OCI-LY3 (cell line): ENCODE results near the gene RAD21L1.

ENCODE experiments used
- H2AFZ ChIP-seq: fragments of 200-600, 300-600 bp; shearing (Covaris generic); 2 replicates; pipeline ENCODE4 v1.6.0; 2014; ENCODE audit warnings: antibody characterized with exemption, low read depth, low read length
- H3K27ac ChIP-seq: fragments of 200-600, 300-600 bp; sonication (generic); 2 replicates; pipeline ENCODE4 v1.5.1; 2014; ENCODE audit warnings: mild to moderate bottlenecking, low read length, moderate library complexity, mixed read lengths
- H3K27me3 ChIP-seq: fragments of 200-600, 300-600 bp; sonication (generic); 2 replicates; pipeline ENCODE4 v1.6.1; 2014; ENCODE audit warnings: low read depth, low read length, mixed read lengths
- H3K36me3 ChIP-seq: fragments of 200-600, 300-600 bp; sonication (generic); replicated peaks from 2 replicates; pipeline ENCODE3; 2014; ENCODE audit warnings: low read depth, low read length, mixed read lengths
- H3K4me1 ChIP-seq: fragments of 300-600, 200-600 bp; sonication (generic); 2 replicates; pipeline ENCODE4 v1.6.1; 2014; ENCODE audit warnings: low read length, mixed read lengths
- H3K4me2 ChIP-seq: fragments of 200-600, 300-600 bp; sonication (generic); 2 replicates; pipeline ENCODE4 v1.6.1; 2014; ENCODE audit warnings: low read length, mixed read lengths
- H3K4me3 ChIP-seq: fragments of 300-600, 200-600 bp; sonication (generic); 2 replicates; pipeline ENCODE4 v1.5.1; 2014; ENCODE audit warnings: antibody characterized with exemption, mild to moderate bottlenecking, low read length, moderate library complexity
- H3K79me2 ChIP-seq: fragments of 300-600, 200-600 bp; shearing (Covaris generic); 2 replicates; pipeline ENCODE4 v1.6.1; 2014; ENCODE audit warnings: mild to moderate bottlenecking, low read length, mixed read lengths
- H3K9ac ChIP-seq: fragments of 300-600, 200-600 bp; shearing (Covaris generic); 2 replicates; pipeline ENCODE4 v1.6.0; 2014; ENCODE audit warnings: mild to moderate bottlenecking, low read length, moderate library complexity
- H3K9me3 ChIP-seq: fragments of 200-600, 300-600 bp; shearing (Covaris generic); 2 replicates; pipeline ENCODE4 v1.6.1; 2014; ENCODE audit warnings: low read length, mixed read lengths; ENCODE audit not compliant: insufficient read depth
- H4K20me1 ChIP-seq: fragments of 200-600, 300-600 bp; sonication (generic); 2 replicates; pipeline ENCODE4 v1.6.1; 2016; ENCODE audit warnings: low read length, mixed read lengths; ENCODE audit not compliant: insufficient read depth
- EZH2phosphoT487 ChIP-seq: fragments of 200-600 bp; shearing (Covaris generic); IDR thresholded peaks from 2 replicates; pipeline ENCODE4 v1.6.1; 2018; ENCODE audit warnings: antibody characterized with exemption, mixed run types, low read depth
- TF ChIP-seq, protein P1 (sequence below): fragments of 200-600, 300-600 bp; sonication (generic); IDR thresholded peaks from 2 replicates; pipeline ENCODE4 v1.5.1; 2014; ENCODE audit warnings: antibody characterized with exemption, low read length, low read depth

Gene RAD21L1

DNA sequence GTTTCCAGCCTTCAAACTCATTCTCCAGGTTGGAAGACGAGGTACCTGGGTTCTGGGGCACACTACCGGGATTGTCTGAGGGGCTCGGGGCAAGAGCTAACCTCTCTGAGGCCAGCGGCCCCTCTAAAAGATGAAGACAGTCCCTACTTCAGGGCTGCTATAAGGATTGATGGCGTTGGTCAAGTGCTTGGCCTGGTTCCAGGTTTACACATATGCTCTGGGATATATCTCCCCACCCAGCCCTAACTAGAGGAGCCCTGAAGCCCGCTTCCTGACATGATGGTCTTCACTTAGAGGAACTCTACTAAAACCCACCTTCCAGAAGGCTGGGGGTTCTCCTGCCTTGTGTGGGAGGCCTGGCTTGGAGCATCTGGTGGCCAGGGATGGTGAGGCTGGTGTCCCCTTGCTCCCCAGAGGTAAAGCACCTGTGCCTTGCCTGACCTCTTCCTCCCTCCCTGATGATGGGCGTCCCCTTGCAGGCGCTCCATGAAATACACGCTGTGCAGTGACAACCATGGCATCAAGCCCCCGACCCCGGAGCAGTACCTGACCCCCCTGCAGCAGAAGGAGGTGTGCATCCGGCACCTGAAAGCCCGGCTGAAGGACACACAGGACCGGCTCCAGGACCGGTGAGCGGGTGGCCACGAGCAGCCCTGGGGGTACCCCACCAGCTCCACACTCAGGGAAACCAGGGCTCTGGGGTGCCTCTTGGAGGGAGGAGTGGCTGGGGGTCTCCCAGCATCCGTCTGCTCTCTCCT, 74.4 kb downstream of the RAD21L1 start:
- H3K4me2 ChIP-seq = no peak overlapping the region

DNA sequence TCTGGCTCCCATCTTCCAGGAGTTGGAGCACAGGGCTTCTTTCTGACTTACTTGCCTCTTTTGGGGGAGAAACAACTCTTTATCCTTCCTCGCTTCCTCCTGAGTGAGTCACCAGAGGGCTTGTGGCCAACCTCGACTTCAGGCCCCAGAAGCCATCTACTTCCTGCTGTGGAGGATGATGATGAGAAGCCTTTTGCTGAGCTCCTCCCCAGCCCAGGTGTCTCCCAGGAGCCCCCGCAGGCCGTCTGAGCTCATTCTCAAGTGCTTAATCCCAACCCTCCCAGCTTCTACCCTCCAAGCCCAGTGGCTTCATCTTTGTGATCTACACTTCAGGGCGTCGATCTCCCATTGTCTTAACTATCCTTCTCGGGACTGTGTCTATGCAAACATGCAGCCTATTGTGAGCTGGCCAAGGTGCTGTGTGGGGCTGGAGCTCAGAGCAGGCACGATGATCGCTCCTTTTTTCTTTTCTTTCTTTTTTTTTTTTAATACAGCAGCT, 75.2 kb downstream of the RAD21L1 start:
- Histone ChIP-seq H2AFZ (no peak overlapping the region), H3K9me3 (no peaks in the 10 kb centered on the region), H3K4me3 (no peak overlapping the region), H4K20me1 (no peaks in the 10 kb centered on the region), H3K4me2 (no peak overlapping the region), H3K4me1 (no peaks in the 10 kb centered on the region), H3K9ac (no peak overlapping the region), H3K79me2 (no peaks in the 10 kb centered on the region), H3K27me3 (no peaks in the 10 kb centered on the region), H3K27ac (no peak overlapping the region), H3K36me3 (no peaks in the 10 kb centered on the region)
- TF ChIP-seq EZH2phosphoT487 = no peak
- TF ChIP-seq, protein P1, sequence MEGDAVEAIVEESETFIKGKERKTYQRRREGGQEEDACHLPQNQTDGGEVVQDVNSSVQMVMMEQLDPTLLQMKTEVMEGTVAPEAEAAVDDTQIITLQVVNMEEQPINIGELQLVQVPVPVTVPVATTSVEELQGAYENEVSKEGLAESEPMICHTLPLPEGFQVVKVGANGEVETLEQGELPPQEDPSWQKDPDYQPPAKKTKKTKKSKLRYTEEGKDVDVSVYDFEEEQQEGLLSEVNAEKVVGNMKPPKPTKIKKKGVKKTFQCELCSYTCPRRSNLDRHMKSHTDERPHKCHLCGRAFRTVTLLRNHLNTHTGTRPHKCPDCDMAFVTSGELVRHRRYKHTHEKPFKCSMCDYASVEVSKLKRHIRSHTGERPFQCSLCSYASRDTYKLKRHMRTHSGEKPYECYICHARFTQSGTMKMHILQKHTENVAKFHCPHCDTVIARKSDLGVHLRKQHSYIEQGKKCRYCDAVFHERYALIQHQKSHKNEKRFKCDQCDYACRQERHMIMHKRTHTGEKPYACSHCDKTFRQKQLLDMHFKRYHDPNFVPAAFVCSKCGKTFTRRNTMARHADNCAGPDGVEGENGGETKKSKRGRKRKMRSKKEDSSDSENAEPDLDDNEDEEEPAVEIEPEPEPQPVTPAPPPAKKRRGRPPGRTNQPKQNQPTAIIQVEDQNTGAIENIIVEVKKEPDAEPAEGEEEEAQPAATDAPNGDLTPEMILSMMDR = no peak

More for the DNA sequence above, 74.4 kb downstream of the RAD21L1 start:
- no peaks in the 10 kb centered on the region for H3K4me1 ChIP-seq
- no peak overlapping the region for H3K9ac ChIP-seq
- H3K36me3 ChIP-seq = no peaks in the 10 kb centered on the region
- TF ChIP-seq, protein P1 = no peak
- TF ChIP-seq EZH2phosphoT487 = no peak
- H4K20me1 ChIP-seq = no peaks in the 10 kb centered on the region
- H2AFZ ChIP-seq = no peak overlapping the region
- no peak overlapping the region for H3K4me3 ChIP-seq
- H3K27me3 ChIP-seq = no peaks in the 10 kb centered on the region
- H3K9me3 ChIP-seq = no peaks in the 10 kb centered on the region
- H3K79me2 ChIP-seq = no peaks in the 10 kb centered on the region
- H3K27ac ChIP-seq = no peak overlapping the region

DNA sequence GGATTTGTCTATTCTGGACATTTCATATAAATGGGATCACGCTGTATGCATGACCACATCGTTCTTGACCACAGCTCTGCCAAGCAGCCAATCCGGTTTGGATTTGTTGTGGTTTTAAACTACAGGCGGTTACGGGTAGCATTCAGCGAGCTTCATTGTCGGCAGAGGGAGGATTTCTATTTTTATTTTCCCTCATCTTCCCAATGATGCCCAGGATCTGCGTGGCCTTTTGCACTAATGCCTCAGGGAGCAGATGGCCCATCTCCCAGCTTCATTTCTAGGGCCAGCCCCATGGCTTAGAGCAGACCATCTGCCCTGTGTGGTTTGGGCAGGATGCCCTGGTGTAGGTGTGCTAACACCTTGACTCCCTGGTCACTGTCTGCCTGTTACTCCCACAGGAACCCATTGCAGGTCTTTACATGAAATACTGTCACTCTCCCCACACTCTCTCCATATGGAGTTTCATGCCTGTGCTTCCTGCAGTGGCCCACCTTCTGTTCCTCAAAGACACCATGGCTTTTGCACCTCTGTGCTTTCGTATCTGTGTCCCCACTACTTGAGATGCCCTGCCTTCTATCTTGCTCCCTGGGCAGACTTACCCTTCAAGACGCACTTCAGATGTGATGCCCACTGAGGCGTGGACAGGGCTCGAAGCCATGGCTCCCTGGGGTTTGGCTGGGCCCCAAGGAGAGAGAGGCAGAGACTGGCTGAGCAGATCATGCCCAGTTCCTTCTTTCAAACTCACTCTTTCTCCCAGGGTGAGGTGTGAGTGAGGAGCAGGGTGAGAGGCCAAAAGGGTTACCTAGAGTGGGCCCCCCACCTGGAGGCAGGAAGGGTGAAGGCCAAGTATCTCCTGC, 77.1 kb downstream of the RAD21L1 start:
- no peaks in the 10 kb centered on the region for H3K9me3 ChIP-seq
- H3K27me3 ChIP-seq = no peaks in the 10 kb centered on the region
- no peak overlapping the region for H3K9ac ChIP-seq
- no peaks in the 10 kb centered on the region for H3K36me3 ChIP-seq
- TF ChIP-seq EZH2phosphoT487 = no peak
- TF ChIP-seq, protein P1 = no peak
- no peak overlapping the region for H3K4me2 ChIP-seq
- no peaks in the 10 kb centered on the region for H3K4me1 ChIP-seq
- no peak overlapping the region for H3K4me3 ChIP-seq
- H3K79me2 ChIP-seq = no peaks in the 10 kb centered on the region
- H2AFZ ChIP-seq = no peak overlapping the region
- H4K20me1 ChIP-seq = no peaks in the 10 kb centered on the region
- no peak overlapping the region for H3K27ac ChIP-seq
